ENCODE measurements around the gene ZNF100. TPM values are rescaled to one million over a fixed set of nuclear protein-coding genes. Genes with fewer than 3 reads are reported as not detected.
A peak's percentile ranks its signal among the peaks of the same experiment; 100 is the strongest.
"Not testable (repeated sequence)": the region's sequence is repeated elsewhere in the genome, so short reads cannot be mapped to it uniquely, and the experiment has no call there.

The ZNF100 gene
- total RNA-seq, 4 donors from 2014 or later: 2.6 to 9.3 (median 5.1) TPM

GRCh38 chr19:21750586-21751128 lies 16.7 kb downstream of the ZNF100 start:
- no peaks in the 10 kb centered on the region for H3K27me3 ChIP-seq
- H3K4me1 ChIP-seq: peaks cover 0 to 24% (median 2%) of the 10 kb centered on the region in 3 donors
- H3K36me3 ChIP-seq: peaks cover 0 to 33% of the 10 kb centered on the region in 2 donors
- H3K27ac ChIP-seq: peak overlapping the region in 1 of 4 donors; percentile 1
- 93 to 94% methylated on average over 3 to 14 of the region's 40 CpGs for WGBS, 2 donors (ENCODE audit: low coverage in 1 of 2)
- no peaks in the 10 kb centered on the region for H3K9me3 ChIP-seq
- ATAC-seq: no peak
- TF ChIP-seq POLR2A (IDR thresholded peaks at IDR 0.05): no peak
- no peak for TF ChIP-seq CTCF (IDR thresholded peaks at IDR 0.05)
- TF ChIP-seq POLR2AphosphoS5 (IDR thresholded peaks at IDR 0.05): no peak
- no peak overlapping the region for H3K4me3 ChIP-seq

DNA sequence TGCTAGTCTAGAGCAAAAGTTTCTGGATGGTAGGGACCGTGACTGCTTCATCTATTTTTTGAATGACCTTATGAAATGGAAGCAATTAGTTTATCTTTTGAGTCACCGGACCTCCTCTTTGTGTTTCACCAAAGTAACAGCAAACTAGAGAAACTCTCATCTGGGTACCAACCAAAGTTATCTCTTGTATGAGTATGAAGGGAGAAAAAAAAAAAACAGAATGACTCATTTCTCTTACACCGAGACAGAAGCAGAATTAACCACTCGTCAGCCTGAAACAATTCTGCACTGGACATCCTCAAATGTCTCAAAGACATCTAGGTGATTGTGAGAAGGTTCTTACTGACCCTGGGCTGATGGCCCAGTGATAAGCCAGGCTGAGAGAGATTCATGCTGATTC lies 18.3 kb downstream of the ZNF100 start:
- H3K27ac ChIP-seq: no peak overlapping the region
- ATAC-seq: no peak
- H3K4me1 ChIP-seq: peaks cover 0 to 24% (median 2%) of the 10 kb centered on the region in 3 donors
- WGBS, 2 donors (ENCODE audit: low coverage in 1 of 2): 22 to 30% methylated on average over 3 to 4 of the region's 4 CpGs
- no peaks in the 10 kb centered on the region for H3K9me3 ChIP-seq
- no peak for TF ChIP-seq POLR2A (IDR thresholded peaks at IDR 0.05)
- TF ChIP-seq POLR2AphosphoS5 (IDR thresholded peaks at IDR 0.05): no peak
- no peak for TF ChIP-seq EP300 (IDR thresholded peaks at IDR 0.05)
- no peak for TF ChIP-seq CTCF (IDR thresholded peaks at IDR 0.05)
- H3K27me3 ChIP-seq: no peaks in the 10 kb centered on the region
- no peak overlapping the region for H3K4me3 ChIP-seq
- H3K36me3 ChIP-seq: peaks cover 0 to 38% of the 10 kb centered on the region in 2 donors

DNA sequence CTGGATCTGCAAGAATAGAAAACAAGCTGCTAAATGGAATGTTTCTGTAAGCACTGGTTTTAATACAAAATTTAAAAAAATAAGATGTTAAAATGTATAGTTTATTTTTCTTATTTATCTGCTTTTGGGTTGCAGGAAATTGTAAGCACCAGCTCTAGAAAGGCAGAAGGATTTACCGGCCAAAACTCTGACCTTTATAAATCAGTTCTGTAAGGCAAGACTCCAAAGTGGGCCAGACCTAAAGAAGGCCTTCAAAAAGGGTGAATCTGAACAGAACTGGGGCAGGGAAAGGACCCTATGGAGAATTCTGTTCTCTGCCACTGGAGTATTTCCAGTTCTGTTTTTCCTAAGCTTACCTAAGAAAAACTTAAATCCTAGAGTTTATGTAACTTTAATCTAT lies 19.3 kb downstream of the ZNF100 start:
- TF ChIP-seq CTCF (IDR thresholded peaks at IDR 0.05) (no peak), POLR2A (IDR thresholded peaks at IDR 0.05) (no peak), EP300 (IDR thresholded peaks at IDR 0.05) (no peak), POLR2AphosphoS5 (IDR thresholded peaks at IDR 0.05) (no peak)
- peaks cover 0 to 43% of the 10 kb centered on the region in 2 donors for H3K36me3 ChIP-seq
- no peaks in the 10 kb centered on the region for H3K27me3 ChIP-seq
- H3K9me3 ChIP-seq: no peaks in the 10 kb centered on the region
- H3K4me3 ChIP-seq: no peak overlapping the region
- no peak overlapping the region for H3K27ac ChIP-seq
- no peak for ATAC-seq
- WGBS, 2 donors (ENCODE audit: low coverage in 1 of 2): 20 to 27% methylated on average over 1 of the region's 1 CpG
- peaks cover 0 to 24% (median 2%) of the 10 kb centered on the region in 3 donors for H3K4me1 ChIP-seq

DNA sequence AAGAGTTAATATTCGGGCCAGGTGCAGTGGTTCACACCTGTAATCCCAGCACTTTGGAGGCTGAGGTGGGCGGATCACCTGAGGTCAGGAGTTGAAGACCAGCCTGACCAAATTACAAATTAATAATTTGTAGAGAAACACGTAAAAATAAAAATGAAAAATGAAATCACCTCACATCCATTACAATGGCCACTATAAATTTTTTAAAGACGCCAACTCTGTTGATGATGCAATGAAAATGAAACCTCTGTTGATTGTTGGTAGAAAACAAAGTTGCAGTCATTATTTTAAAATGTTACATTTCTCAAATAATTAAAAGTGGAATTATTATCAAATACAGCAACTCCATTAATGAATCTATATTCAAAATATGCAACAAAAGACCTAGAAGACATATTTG lies 26.8 kb downstream of the ZNF100 start:
- no peak overlapping the region for H3K4me3 ChIP-seq
- H3K4me1 ChIP-seq: no peaks in the 10 kb centered on the region
- H3K27me3 ChIP-seq: no peaks in the 10 kb centered on the region
- no peak overlapping the region for H3K27ac ChIP-seq
- ATAC-seq: no peak
- TF ChIP-seq EP300 (IDR thresholded peaks at IDR 0.05): no peak
- TF ChIP-seq POLR2A (IDR thresholded peaks at IDR 0.05): no peak
- no peak for TF ChIP-seq POLR2AphosphoS5 (IDR thresholded peaks at IDR 0.05)
- TF ChIP-seq CTCF (IDR thresholded peaks at IDR 0.05): no peak
- WGBS, 2 donors (ENCODE audit: low coverage in 1 of 2): 96 to 100% methylated on average over 4 of the region's 4 CpGs
- peaks cover 0 to 7% (median 0%) of the 10 kb centered on the region in 3 donors for H3K9me3 ChIP-seq
- peaks cover 0 to 76% of the 10 kb centered on the region in 2 donors for H3K36me3 ChIP-seq

- H3K27ac ChIP-seq, H3K4me3 ChIP-seq, H3K27me3 ChIP-seq, ATAC-seq, H3K4me1 ChIP-seq: not testable (repeated sequence)
- H3K9me3 ChIP-seq: peaks cover 0 to 33% (median 0%) of the 10 kb centered on the region in 3 donors
- H3K36me3 ChIP-seq: peaks cover 3 to 35% of the 10 kb centered on the region in 2 donors
- 96 to 97% methylated on average over 5 of the region's 5 CpGs for WGBS, 2 donors (ENCODE audit: low coverage in 1 of 2)
These were observed 40.2 kb downstream of the ZNF100 start for GRCh38 chr19:21726942-21727747.

Data from gastroesophageal sphincter (tissue), 4 donors.